ENCODE data around the gene MOGAT3.

MOGAT3 gene

GRCh38 chr7:101159696-101160674 lies 40.9 kb downstream of the MOGAT3 start:
- DNase-seq = no peak

- DNase-seq = no peak
Observed at GRCh38 chr7:101156866-101157589, 43.8 kb downstream of the MOGAT3 start.

- DNase-seq = no peak
Observed at GRCh38 chr7:101156277-101156676, 44.6 kb downstream of the MOGAT3 start.

- DNase-seq = no peak
Observed at GRCh38 chr7:101155303-101155702, 45.5 kb downstream of the MOGAT3 start.

GRCh38 chr7:101154693-101155102 lies 46.1 kb downstream of the MOGAT3 start:
- DNase-seq = no peak

GRCh38 chr7:101153969-101154692 lies 46.7 kb downstream of the MOGAT3 start, which contains the start of gene AP1S1:
Gene AP1S1 (plus strand): TSS chr7:101154476. CDS start chr7:101154515, 39 bp downstream.
- peak; percentile 55 to 76 for DNase-seq

- no peak for DNase-seq
Observed at GRCh38 chr7:101151908-101152651, 48.8 kb downstream of the MOGAT3 start.
